Measurements from ENCODE around the gene TATDN3.

DNA sequence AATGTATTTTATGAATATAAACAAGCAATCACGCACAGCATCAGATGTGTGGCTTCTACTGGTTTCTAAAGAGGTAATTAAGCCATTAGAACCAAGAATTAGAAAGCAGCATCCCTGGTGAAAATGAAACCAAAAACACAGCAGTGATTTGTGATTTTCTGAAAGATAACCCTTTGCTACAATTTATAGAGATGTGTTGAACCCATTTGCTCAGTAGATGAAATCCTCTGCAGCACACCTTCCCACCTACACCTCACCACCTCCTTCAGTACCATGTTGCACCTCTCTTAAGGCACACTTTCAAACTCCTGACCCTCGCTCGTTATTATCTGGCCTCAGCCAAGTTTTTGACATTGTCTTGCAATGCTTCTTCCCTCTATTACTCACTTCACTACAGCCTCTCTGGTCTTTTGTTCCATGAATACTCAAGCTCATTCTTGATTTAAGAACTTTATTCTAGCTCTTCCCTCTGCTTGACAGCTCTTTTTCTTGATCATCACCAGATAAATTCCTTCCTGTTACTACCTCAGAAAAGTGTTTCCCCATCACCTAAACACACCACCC lies 38.7 kb upstream of the TATDN3 start:
- TF ChIP-seq EZH2phosphoT487 (IDR thresholded peaks at IDR 0.05; ENCODE audit: borderline replicate concordance), result no peak
- no peak for TF ChIP-seq CTCF (conservative IDR thresholded peaks at IDR 0.05; ENCODE audit: low read length)
